Cardiac fibroblast (primary cell): ENCODE measurements around the gene CARD14.
"Not testable (repeated sequence)": the region's sequence is repeated elsewhere in the genome, so short reads cannot be mapped to it uniquely, and the experiment has no call there.

Experiments
- DNase-seq, 2 donors: peaks; one replicate each; pipeline versions ENCODE4 v3.0.0 to v3.0.0-alpha.2; 2010; ENCODE audit warnings: low read depth in 2 of 2
- H3K4me3 ChIP-seq, 2 donors: replicated peaks in 1 of 2; 1 replicate in 1 of 2; 2 replicates in 1 of 2; pipeline ENCODE4 v1.5.1; 2011; ENCODE audit warnings: low read depth in 2 of 2, low read length in 2 of 2, mild to moderate bottlenecking in 2 of 2, moderate library complexity in 1 of 2
- TF ChIP-seq, protein P1 (sequence below): IDR thresholded peaks from one replicate; pipeline ENCODE4 v1.5.1; 2011; ENCODE audit warnings: low read depth, mild to moderate bottlenecking, low read length, inconsistent platforms

CARD14 gene

DNA sequence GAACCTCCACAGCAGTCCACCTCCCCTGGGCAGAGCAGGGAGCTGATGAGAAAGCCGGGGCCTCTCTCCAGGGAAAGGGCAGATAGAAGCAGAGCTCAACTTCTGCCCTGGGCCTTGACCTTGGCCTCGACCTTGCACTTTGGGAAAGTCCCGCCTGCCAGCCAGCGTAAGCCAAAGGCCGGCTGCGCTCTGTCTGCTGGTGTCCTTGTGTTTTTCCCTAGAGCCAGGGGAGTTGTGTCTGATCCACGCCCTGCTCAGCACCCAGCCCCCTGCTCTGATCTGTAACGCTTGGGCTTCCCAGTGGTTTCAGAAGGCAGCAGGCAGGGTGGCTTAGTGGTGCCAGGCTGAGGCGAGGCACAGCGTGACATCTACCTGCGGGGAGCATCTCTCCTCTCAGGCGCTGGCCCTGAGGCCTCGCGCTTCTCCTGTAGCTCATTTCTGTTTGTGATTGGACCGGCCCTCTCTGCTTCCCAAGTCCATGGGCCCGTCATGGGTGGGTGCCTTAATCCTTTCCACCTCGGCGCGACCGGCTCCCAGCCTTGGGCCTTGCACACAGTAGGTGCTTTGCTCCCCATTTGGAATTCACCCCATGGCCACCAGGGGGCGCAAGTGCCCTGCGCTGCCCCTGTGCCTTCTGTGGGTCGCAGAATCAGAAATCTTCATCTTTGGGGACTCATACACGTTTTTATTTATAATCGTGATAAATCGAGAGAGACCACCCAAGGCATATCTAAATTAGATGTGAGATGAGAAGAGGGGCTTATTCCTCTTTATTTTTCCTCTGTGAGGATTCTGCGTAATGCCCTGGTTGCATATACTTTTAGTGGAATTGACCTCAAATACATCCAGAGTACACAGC lies 26.1 kb downstream of the CARD14 start:
- DNase-seq: peak; percentile 11 to 33
- TF ChIP-seq, protein P1, sequence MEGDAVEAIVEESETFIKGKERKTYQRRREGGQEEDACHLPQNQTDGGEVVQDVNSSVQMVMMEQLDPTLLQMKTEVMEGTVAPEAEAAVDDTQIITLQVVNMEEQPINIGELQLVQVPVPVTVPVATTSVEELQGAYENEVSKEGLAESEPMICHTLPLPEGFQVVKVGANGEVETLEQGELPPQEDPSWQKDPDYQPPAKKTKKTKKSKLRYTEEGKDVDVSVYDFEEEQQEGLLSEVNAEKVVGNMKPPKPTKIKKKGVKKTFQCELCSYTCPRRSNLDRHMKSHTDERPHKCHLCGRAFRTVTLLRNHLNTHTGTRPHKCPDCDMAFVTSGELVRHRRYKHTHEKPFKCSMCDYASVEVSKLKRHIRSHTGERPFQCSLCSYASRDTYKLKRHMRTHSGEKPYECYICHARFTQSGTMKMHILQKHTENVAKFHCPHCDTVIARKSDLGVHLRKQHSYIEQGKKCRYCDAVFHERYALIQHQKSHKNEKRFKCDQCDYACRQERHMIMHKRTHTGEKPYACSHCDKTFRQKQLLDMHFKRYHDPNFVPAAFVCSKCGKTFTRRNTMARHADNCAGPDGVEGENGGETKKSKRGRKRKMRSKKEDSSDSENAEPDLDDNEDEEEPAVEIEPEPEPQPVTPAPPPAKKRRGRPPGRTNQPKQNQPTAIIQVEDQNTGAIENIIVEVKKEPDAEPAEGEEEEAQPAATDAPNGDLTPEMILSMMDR: peak; percentile 95

DNA sequence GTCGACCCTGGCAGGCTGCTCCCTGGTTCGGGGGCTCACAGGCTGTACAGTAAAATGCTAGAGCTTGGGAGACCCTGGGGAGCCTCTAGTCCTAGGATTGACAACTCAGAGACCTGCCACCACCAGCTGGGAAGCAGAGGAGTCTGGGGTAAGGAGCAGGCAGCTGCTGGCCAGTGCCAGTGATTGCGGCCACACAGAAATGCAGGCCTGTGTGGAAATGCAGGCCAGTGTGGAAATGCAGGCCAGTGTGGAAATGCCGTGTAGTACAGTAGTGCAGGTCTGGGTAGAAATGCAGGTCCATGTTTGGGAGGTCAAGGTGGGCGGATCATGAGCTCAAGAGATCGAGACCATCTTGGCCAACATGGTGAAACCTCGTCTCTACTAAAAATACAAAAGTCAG lies 26.8 kb downstream of the CARD14 start:
- TF ChIP-seq, protein P1: no peak
- no peak for DNase-seq
- no peak overlapping the region for H3K4me3 ChIP-seq

More for the DNA sequence above, 26.1 kb downstream of the CARD14 start:
- H3K4me3 ChIP-seq: no peak overlapping the region

DNA sequence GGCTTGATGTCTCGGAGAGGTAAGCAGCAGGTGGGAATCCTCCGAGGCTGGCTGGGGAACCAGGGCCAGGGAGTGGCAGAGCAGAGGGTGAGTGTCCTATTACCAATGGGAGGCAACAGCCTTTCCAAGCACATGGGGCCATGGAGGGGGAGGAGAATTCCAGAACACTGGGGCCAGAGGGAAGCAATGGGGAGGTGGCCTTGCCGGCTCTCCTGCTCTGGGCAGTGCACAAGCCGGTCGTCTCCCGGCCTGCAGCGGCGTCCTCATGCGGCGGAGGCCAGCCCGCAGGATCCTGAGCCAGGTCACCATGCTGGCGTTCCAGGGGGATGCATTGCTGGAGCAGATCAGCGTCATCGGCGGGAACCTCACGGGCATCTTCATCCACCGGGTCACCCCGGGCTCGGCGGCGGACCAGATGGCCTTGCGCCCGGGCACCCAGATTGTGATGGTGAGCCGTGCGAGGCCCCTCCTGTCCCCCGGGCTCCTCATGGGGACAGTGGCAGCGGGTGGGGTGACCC lies 28.4 kb downstream of the CARD14 start:
- H3K4me3 ChIP-seq: no peak overlapping the region
- DNase-seq: peak in 1 of 2 donors; percentile 17
- TF ChIP-seq, protein P1: no peak

DNA sequence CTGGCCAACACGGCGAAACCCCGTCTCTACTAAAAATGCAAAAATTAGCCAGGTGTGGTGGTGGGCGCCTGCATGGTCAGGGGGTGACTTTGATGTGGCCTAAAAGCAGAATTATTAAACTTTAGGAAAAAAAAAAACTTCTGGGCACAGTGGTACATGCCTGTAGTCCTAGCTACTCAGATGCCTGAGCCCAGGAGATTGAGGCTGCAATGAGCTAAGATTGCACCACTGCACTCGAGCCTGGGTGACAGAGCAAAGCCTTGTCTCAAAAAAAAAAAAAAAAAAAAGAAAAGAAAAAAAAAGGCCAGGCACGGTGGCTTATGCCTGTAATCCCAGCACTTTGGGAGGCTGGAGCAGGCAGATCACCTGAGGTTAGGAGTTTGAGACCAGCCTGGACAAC lies 29.5 kb downstream of the CARD14 start:
- not testable (repeated sequence) for H3K4me3 ChIP-seq
- peak in 1 of 2 donors; percentile 12 for DNase-seq

DNA sequence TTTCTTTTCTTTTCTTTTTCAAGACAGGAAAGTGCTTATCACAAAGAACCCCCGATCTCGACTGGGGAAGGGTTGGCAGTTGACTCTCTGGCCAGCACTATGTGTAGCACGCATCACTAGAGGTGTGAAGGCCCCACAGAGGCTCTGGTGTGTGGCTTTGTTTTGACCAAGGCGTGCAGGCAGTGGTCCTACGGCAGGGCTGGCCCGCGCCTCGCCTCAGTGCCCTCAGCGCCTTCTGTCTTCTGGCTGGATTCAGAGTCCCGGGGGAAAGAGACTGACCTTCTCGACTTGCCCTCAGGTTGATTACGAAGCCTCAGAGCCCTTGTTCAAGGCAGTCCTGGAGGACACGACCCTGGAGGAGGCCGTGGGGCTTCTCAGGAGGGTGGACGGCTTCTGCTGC lies 31.6 kb downstream of the CARD14 start:
- DNase-seq: no peak
- no peak overlapping the region for H3K4me3 ChIP-seq
- TF ChIP-seq, protein P1: no peak

DNA sequence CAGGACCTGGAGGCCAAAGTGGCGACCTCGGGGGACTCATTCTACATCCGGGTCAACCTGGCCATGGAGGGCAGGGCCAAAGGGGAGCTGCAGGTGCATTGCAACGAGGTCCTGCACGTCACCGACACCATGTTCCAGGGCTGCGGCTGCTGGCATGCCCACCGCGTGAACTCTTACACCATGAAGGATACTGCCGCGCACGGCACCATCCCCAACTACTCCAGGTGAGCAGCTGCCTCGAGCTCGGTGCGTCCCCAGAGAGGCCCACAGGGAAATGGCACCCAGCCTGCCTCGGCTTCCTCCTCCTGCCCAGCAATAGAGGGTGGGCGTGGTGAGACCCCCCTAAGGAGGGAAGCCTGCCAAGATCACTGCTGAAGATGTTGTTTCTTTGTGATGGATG lies 32.4 kb downstream of the CARD14 start:
- TF ChIP-seq, protein P1: no peak
- DNase-seq: no peak
- H3K4me3 ChIP-seq: no peak overlapping the region

DNA sequence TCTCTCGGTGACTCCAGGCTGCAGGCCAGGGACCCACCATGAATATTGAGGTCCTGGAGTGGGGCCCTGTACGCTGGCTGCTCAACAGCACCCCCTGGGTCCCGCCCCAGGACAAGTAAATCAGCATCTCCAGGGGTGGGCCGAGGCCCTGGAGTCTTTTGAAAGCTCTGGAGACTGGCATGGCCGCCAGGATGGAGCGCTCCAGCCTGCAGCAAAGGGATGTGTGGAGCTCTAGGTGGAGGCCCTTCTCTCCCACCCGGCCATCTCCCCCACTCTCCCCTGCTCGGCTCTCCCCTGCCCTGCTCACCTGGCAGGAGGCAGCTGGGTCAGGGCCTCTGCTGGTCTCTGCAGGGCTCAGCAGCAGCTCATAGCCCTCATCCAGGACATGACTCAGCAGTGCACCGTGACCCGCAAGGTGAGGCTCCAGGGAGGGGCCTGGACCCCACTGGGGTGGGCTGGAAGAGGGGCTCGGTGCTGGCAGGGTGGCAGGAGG lies 33.7 kb downstream of the CARD14 start:
- TF ChIP-seq, protein P1: no peak
- DNase-seq: no peak

More for the DNA sequence above, 33.7 kb downstream of the CARD14 start:
- no peak overlapping the region for H3K4me3 ChIP-seq
